HG02571 (cell line): ENCODE data around the gene A1CF.

Experiments used
- ATAC-seq: cut with Tn5 transposase; IDR thresholded peaks from one replicate; pipeline ENCODE4 v1.9.1; 2021; ENCODE audit warnings: mild to moderate bottlenecking, moderate library complexity; ENCODE audit not compliant: unreplicated experiment

Gene A1CF

GRCh38 chr10:50862719-50863118 lies 22.7 kb downstream of the A1CF start:
- ATAC-seq = no peak

- no peak for ATAC-seq
Measured at GRCh38 chr10:50861370-50861769, 24.1 kb downstream of the A1CF start.

GRCh38 chr10:50857579-50857978 lies 27.8 kb downstream of the A1CF start:
- ATAC-seq = no peak

GRCh38 chr10:50855461-50855860 lies 30.0 kb downstream of the A1CF start:
- ATAC-seq = no peak

GRCh38 chr10:50855015-50855414 lies 30.4 kb downstream of the A1CF start:
- ATAC-seq = no peak

- ATAC-seq = no peak
Measured at GRCh38 chr10:50853557-50853956, 31.9 kb downstream of the A1CF start.

- ATAC-seq = no peak
Measured at GRCh38 chr10:50851884-50852671, 33.3 kb downstream of the A1CF start.

- ATAC-seq = no peak
Measured at GRCh38 chr10:50850578-50851230, 34.7 kb downstream of the A1CF start.

- no peak for ATAC-seq
Measured at GRCh38 chr10:50846753-50847152, 38.7 kb downstream of the A1CF start.

GRCh38 chr10:50837095-50837494 lies 48.3 kb downstream of the A1CF start:
- ATAC-seq = no peak

- ATAC-seq = no peak
Measured at GRCh38 chr10:50832171-50832751, 53.2 kb downstream of the A1CF start.

GRCh38 chr10:50830066-50830465 lies 55.4 kb downstream of the A1CF start:
- no peak for ATAC-seq

- no peak for ATAC-seq
Measured at GRCh38 chr10:50824782-50825181, 60.6 kb downstream of the A1CF start.

GRCh38 chr10:50823789-50824188 lies 61.6 kb downstream of the A1CF start:
- ATAC-seq = no peak

GRCh38 chr10:50809596-50809995 lies 75.8 kb downstream of the A1CF start:
- ATAC-seq = no peak

- no peak for ATAC-seq
Measured at GRCh38 chr10:50807851-50808776, 77.3 kb downstream of the A1CF start.

- no peak for ATAC-seq
Measured at GRCh38 chr10:50805981-50806622, 79.3 kb downstream of the A1CF start.

- ATAC-seq = no peak
Measured at GRCh38 chr10:50799595-50799994, 85.8 kb downstream of the A1CF start.

- no peak for ATAC-seq
Measured at GRCh38 chr10:50798297-50798696, 87.1 kb downstream of the A1CF start.

GRCh38 chr10:50796693-50797092 lies 88.7 kb downstream of the A1CF start:
- no peak for ATAC-seq

- no peak for ATAC-seq
Measured at GRCh38 chr10:50794490-50794889, 90.9 kb downstream of the A1CF start.
